PC-9 (cell line): ENCODE results near the gene SUMO2. TPM values are rescaled to one million over a fixed set of nuclear protein-coding genes. Genes with fewer than 3 reads are reported as not detected.
"Not testable (repeated sequence)": the region's sequence is repeated elsewhere in the genome, so short reads cannot be mapped to it uniquely, and the experiment has no call there.

Source experiments
- BruUV-seq: library from RNA; stranded (reverse); fragments of 400-500 nt; replicated peaks from 2 replicates; lab custom pipeline; 2021; lab: Mats Ljungman, UMichigan
- CTCF ChIA-PET: fragments of 300-600 bp; sonication (Branson Sonifier 250); formaldehyde crosslinking; loops from one replicate; lab custom pipeline; 2022; ENCODE audit warnings: antibody characterized with exemption; lab: Charles Lee
- POLR2A ChIA-PET: fragments of 300-600 bp; sonication (Branson Sonifier 250); formaldehyde crosslinking; loops from one replicate; lab custom pipeline; 2022; ENCODE audit warnings: antibody characterized with exemption; ENCODE audit not compliant: unreplicated experiment; lab: Charles Lee
- DNase-seq, 2 experiments: peaks; one replicate each; pipeline versions ENCODE4 v3.0.0 to v3.0.0-alpha.2; 2015 to 2022; ENCODE audit warnings: mixed read lengths in 1 of 2
- H2AFZ ChIP-seq: fragments of 200-600 bp; sonication (generic); 2 replicates; pipeline ENCODE4 v1.8.1; 2017; ENCODE audit warnings: antibody characterized with exemption
- H3F3A ChIP-seq: fragments of 200-600 bp; sonication (generic); 2 replicates; pipeline ENCODE4 v1.8.1; 2017; ENCODE audit warnings: antibody characterized with exemption, mild to moderate bottlenecking, low read depth; ENCODE audit not compliant: insufficient read depth
- H3K27ac ChIP-seq: fragments of 200-600 bp; sonication (generic); 2 replicates; pipeline ENCODE4 v1.6.1; 2016; ENCODE audit warnings: mixed run types
- H3K27me3 ChIP-seq: fragments of 200-600 bp; sonication (generic); 2 replicates; pipeline ENCODE4 v1.6.1; 2016; ENCODE audit warnings: low read depth, mixed run types; ENCODE audit not compliant: insufficient read depth
- H3K36me3 ChIP-seq: fragments of 200-600 bp; sonication (generic); 2 replicates; pipeline ENCODE4 v1.6.1; 2016; ENCODE audit warnings: low read depth, mixed run types
- H3K4me1 ChIP-seq: fragments of 200-600 bp; sonication (generic); replicated peaks from 2 replicates; pipeline ENCODE4 v1.6.1; 2016; ENCODE audit warnings: mixed run types; ENCODE audit not compliant: insufficient read depth
- H3K4me2 ChIP-seq: fragments of 200-600 bp; sonication (generic); 2 replicates; pipeline ENCODE4 v1.6.1; 2017; ENCODE audit warnings: mixed run types
- H3K4me3 ChIP-seq: fragments of 200-600 bp; sonication (generic); 2 replicates; pipeline ENCODE4 v1.6.1; 2016; ENCODE audit warnings: mixed run types
- H3K79me2 ChIP-seq: fragments of 200-600 bp; sonication (generic); 2 replicates; pipeline ENCODE4 v1.6.1; 2017; ENCODE audit warnings: low read depth, mixed run types
- H3K9me2 ChIP-seq: fragments of 200-600 bp; sonication (generic); 2 replicates; pipeline ENCODE4 v1.8.1; 2017; ENCODE audit warnings: mild to moderate bottlenecking; ENCODE audit not compliant: insufficient read depth
- H3K9me3 ChIP-seq: fragments of 200-600 bp; sonication (generic); 2 replicates; pipeline ENCODE4 v1.8.1; 2016; ENCODE audit warnings: low read depth; ENCODE audit not compliant: insufficient read depth
- H4K20me1 ChIP-seq: fragments of 200-600 bp; sonication (generic); 2 replicates; pipeline ENCODE4 v1.8.1; 2017; ENCODE audit not compliant: insufficient read depth
- CTCF ChIP-seq: fragments of 200-600 bp; sonication (generic); conservative IDR thresholded peaks from 2 replicates; pipeline ENCODE4 v1.6.1; 2017; ENCODE audit warnings: mixed run types, antibody characterized with exemption, mild to moderate bottlenecking, moderate library complexity
- EZH2 ChIP-seq: fragments of 200-600 bp; sonication (generic); IDR thresholded peaks from 2 replicates; pipeline ENCODE4 v1.8.0; 2017; ENCODE audit warnings: antibody characterized with exemption, low read depth
- intact Hi-C: fragments of 100-400 bp; cut with micrococcal nuclease; formaldehyde crosslinking; loops from one replicate; pipeline ENCODE4 v1.10.0; 2022; ENCODE audit not compliant: unreplicated experiment
- total RNA-seq: library from RNA; stranded (reverse); gene quantifications from 2 replicates; pipeline ENCODE4 v1.2.3, GENCODE V29; 2021

The SUMO2 gene
- total RNA-seq, 1 experiment from 2014 or later, result 486 TPM

- Histone ChIP-seq H3K27me3 (no peaks in the 10 kb centered on the region), H3K9me3 (no peaks in the 10 kb centered on the region), H3K4me1 (peaks cover 14% of the 10 kb centered on the region), H3K36me3 (peaks cover 22% of the 10 kb centered on the region), H3K27ac (no peak overlapping the region), H3K9me2 (no peaks in the 10 kb centered on the region), H3K79me2 (peaks cover 51% of the 10 kb centered on the region), H3K4me3 (no peak overlapping the region), H2AFZ (no peak overlapping the region), H3F3A (peaks cover 26% of the 10 kb centered on the region), H3K4me2 (no peak overlapping the region), H4K20me1 (no peaks in the 10 kb centered on the region; the same call in 1 of the 2 replicates)
- intact Hi-C loops, result loop anchor here (10.0 kb wide), 1 partner anchor 173 kb away; no protein-coding TSS in a partner anchor
- no TSS peak for BruUV-seq
- DNase-seq, result no peak
- CTCF ChIA-PET, result no interaction called here
- TF ChIP-seq EZH2 (no peak), CTCF (no peak)
- POLR2A ChIA-PET, result no interaction called here
Measured at GRCh38 chr17:75207760-75208159, 25.0 kb upstream of the SUMO2 start.

- peaks cover 51% of the 10 kb centered on the region for H3K79me2 ChIP-seq
- CTCF ChIA-PET, result interaction anchor here (0.6 kb wide), 2 partner anchors 23 to 220 kb away, joined by 4 to 5 read pairs; no protein-coding TSS in a partner anchor
- H3F3A ChIP-seq, result peaks cover 26% of the 10 kb centered on the region
- peak overlapping the region; percentile 93 for H3K4me3 ChIP-seq
- H3K27me3 ChIP-seq, DNase-seq, H3K9me2 ChIP-seq, H3K27ac ChIP-seq, H3K9me3 ChIP-seq, POLR2A ChIA-PET, BruUV-seq, H4K20me1 ChIP-seq: not testable (repeated sequence)
- intact Hi-C loops, result loop anchor here (10.0 kb wide), 1 partner anchor 172 kb away; no protein-coding TSS in a partner anchor
- H2AFZ ChIP-seq, result peak overlapping the region; percentile 97; the same call in 1 of the 2 replicates
- peaks cover 18% of the 10 kb centered on the region for H3K36me3 ChIP-seq
- H3K4me2 ChIP-seq, result peak overlapping the region; percentile 99
- H3K4me1 ChIP-seq, result peaks cover 14% of the 10 kb centered on the region
Measured at GRCh38 chr17:75207050-75207407, 24.3 kb upstream of the SUMO2 start.

GRCh38 chr17:75205793-75206163 lies 23.0 kb upstream of the SUMO2 start:
- intact Hi-C loops, result loop anchor here (10.0 kb wide), 1 partner anchor 171 kb away; no protein-coding TSS in a partner anchor
- Histone ChIP-seq H3K4me1 (peaks cover 14% of the 10 kb centered on the region), H3K4me3 (peak overlapping the region; percentile 93), H3K9me3 (no peaks in the 10 kb centered on the region), H3K27me3 (no peaks in the 10 kb centered on the region), H3K36me3 (peaks cover 12% of the 10 kb centered on the region), H3F3A (peaks cover 26% of the 10 kb centered on the region), H4K20me1 (no peaks in the 10 kb centered on the region; the same call in 1 of the 2 replicates), H3K27ac (peak overlapping the region; percentile 92), H3K79me2 (peaks cover 51% of the 10 kb centered on the region), H3K9me2 (no peaks in the 10 kb centered on the region), H3K4me2 (peak overlapping the region; percentile 99), H2AFZ (peak overlapping the region; percentile 97)
- ChIA-PET CTCF (interaction anchor here (0.6 to 1.3 kb wide), 4 partner anchors 50 to 249 kb away, joined by 3 to 12 read pairs (median 5); no protein-coding TSS in a partner anchor), POLR2A (interaction anchor here (0.6 to 0.7 kb wide), 3 partner anchors 12 to 109 kb away, joined by 4 to 10 read pairs (median 8); no protein-coding TSS in a partner anchor)
- BruUV-seq, result TSS peak; percentile 50
- TF ChIP-seq CTCF, result no peak
- TF ChIP-seq EZH2, result no peak
- DNase-seq, result no peak
